Osteocyte (in vitro differentiated cells): Measurements from ENCODE around the gene OSBPL2. TPM values are rescaled to one million over a fixed set of nuclear protein-coding genes. Genes with fewer than 3 reads are reported as not detected.

ENCODE experiments used
- DNase-seq: peaks from one replicate; pipeline ENCODE4 v3.0.0; 2021; ENCODE audit warnings: mixed read lengths; ENCODE audit not compliant: unreplicated experiment; ENCODE audit errors: extremely low spot score
- H3K27ac Mint-ChIP-seq: one replicate; pipeline ENCODE4 v1.8.0; 2021; ENCODE audit warnings: mild to moderate bottlenecking, mixed read lengths; ENCODE audit not compliant: unreplicated experiment
- H3K27me3 Mint-ChIP-seq: one replicate; pipeline ENCODE4 v1.8.0; 2021; ENCODE audit warnings: mixed read lengths; ENCODE audit not compliant: unreplicated experiment
- H3K36me3 Mint-ChIP-seq: one replicate; pipeline ENCODE4 v1.8.0; 2021; ENCODE audit warnings: mixed read lengths; ENCODE audit not compliant: unreplicated experiment
- H3K4me1 Mint-ChIP-seq: one replicate; pipeline ENCODE4 v1.8.0; 2021; ENCODE audit warnings: mixed read lengths; ENCODE audit not compliant: unreplicated experiment
- H3K4me3 Mint-ChIP-seq: one replicate; pipeline ENCODE4 v1.8.0; 2021; ENCODE audit warnings: mild to moderate bottlenecking, moderate library complexity, mixed read lengths; ENCODE audit not compliant: unreplicated experiment
- H3K9me3 Mint-ChIP-seq: one replicate; pipeline ENCODE4 v1.8.0; 2021; ENCODE audit warnings: mixed read lengths; ENCODE audit not compliant: unreplicated experiment
- CTCF ChIP-seq: fragments of 200-600 bp; sonication (generic); IDR thresholded peaks from 2 replicates; pipeline ENCODE4 v1.5.0; 2021; ENCODE audit warnings: antibody characterized with exemption, mild to moderate bottlenecking, moderate library complexity
- total RNA-seq: library from RNA; stranded (reverse); gene quantifications from 2 replicates; pipeline ENCODE4 v1.2.1, GENCODE V29; 2021

Gene OSBPL2
- total RNA-seq, 1 donor from 2014 or later = 46.3 TPM

GRCh38 chr20:62309198-62309944 lies 71.0 kb downstream of the OSBPL2 start:
- Mint-ChIP-seq H3K27me3 (no peaks in the 10 kb centered on the region), H3K9me3 (no peaks in the 10 kb centered on the region), H3K4me3 (no peak overlapping the region), H3K36me3 (peaks cover 7% of the 10 kb centered on the region), H3K27ac (no peak overlapping the region), H3K4me1 (peaks cover 11% of the 10 kb centered on the region)
- TF ChIP-seq CTCF = no peak
- no peak for DNase-seq

GRCh38 chr20:62309947-62310756 lies 71.8 kb downstream of the OSBPL2 start:
- Mint-ChIP-seq H3K27ac (no peak overlapping the region), H3K27me3 (no peaks in the 10 kb centered on the region), H3K4me1 (peaks cover 4% of the 10 kb centered on the region), H3K36me3 (peaks cover 7% of the 10 kb centered on the region), H3K9me3 (no peaks in the 10 kb centered on the region), H3K4me3 (no peak overlapping the region)
- no peak for DNase-seq
- TF ChIP-seq CTCF = no peak

- no peaks in the 10 kb centered on the region for H3K27me3 Mint-ChIP-seq
- no peak for DNase-seq
- no peak for TF ChIP-seq CTCF
- no peaks in the 10 kb centered on the region for H3K4me1 Mint-ChIP-seq
- no peak overlapping the region for H3K27ac Mint-ChIP-seq
- H3K36me3 Mint-ChIP-seq = peaks cover 7% of the 10 kb centered on the region
- no peak overlapping the region for H3K4me3 Mint-ChIP-seq
- no peaks in the 10 kb centered on the region for H3K9me3 Mint-ChIP-seq
Measured at GRCh38 chr20:62310757-62311121, 72.4 kb downstream of the OSBPL2 start.

GRCh38 chr20:62311150-62311549 lies 72.8 kb downstream of the OSBPL2 start:
- no peak overlapping the region for H3K27ac Mint-ChIP-seq
- H3K9me3 Mint-ChIP-seq = no peaks in the 10 kb centered on the region
- no peaks in the 10 kb centered on the region for H3K4me1 Mint-ChIP-seq
- H3K4me3 Mint-ChIP-seq = no peak overlapping the region
- peaks cover 8% of the 10 kb centered on the region for H3K36me3 Mint-ChIP-seq
- DNase-seq = no peak
- no peak for TF ChIP-seq CTCF
- no peaks in the 10 kb centered on the region for H3K27me3 Mint-ChIP-seq
